ENCODE measurements around the gene OR8U1.
"Not testable (repeated sequence)": the region's sequence is repeated elsewhere in the genome, so short reads cannot be mapped to it uniquely, and the experiment has no call there.

OR8U1 gene

DNA sequence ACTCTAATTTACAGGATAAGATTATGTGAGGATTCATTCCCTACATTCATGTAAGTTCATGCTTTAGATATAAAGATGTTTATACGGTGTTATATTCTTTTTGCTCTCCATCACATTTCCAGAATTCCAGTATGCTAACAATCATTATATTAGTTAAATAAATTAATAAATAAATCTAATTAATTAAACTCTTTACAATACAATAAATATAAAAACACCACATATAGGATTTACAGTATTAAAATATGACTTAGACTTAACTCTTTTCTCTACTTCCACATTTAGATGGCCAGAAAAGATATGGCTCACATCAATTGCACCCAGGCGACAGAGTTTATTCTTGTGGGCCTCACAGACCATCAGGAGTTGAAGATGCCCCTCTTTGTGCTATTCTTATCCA lies at the start of gene OR8U1:
TSS of gene OR8U1 (plus strand) at position 301 of the 400 bp plus-strand sequence. CDS start at position 301, 0 bp downstream.
- no peak for DNase-seq (ENCODE audit: low read depth)

DNA sequence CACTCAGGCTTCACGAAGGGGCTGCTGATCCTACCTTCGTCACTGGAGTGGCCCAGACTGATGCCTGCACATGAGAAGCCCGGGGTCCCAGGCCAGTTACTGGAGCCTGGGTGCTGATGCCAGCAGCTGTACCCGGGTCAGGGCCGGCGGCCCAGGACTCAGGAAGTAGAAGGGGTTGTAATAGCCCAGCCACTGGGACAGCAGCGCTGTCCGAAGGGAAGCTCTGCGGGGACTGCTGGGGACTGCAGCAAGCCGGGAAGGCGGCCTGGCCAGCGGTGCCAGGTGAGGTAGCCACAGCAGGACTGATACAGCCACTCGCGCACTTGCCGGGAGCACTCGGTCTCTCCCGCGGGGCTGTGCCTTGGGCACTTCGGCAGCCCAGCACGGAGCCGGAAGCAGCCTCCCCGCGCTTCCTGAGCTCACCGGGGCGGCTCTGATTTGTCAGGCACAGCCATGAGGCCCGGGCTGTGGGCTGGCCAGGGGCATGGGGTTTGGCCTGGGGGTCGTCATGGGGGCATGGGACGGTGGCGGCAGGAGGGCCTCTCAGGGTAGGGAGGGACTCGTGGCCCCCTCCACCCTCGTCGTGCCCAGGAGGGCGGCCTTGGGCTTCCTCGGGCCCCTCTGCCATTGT lies 43.4 kb upstream of the OR8U1 start:
- no peak for DNase-seq (ENCODE audit: low read depth)

DNA sequence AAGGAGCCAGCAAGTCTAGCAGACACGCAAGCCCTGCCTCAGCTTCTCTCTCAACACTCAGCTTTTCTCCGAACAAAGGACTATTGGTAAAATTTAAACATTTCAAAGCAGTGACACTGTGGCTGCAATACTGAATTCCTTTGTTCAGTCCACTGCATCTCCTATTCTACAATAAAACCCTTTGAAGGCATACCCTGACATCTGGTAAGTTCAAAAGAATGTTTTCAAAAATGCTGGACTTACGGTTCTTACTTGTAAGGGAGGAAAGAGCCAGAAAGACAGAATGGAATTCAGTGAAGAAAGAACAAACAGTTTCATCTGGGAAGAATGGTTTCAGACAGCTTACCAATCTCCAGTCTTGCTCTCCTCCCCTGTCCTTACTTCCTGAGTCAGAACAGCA lies 42.3 kb upstream of the OR8U1 start:
- DNase-seq (ENCODE audit: low read depth), result no peak

DNA sequence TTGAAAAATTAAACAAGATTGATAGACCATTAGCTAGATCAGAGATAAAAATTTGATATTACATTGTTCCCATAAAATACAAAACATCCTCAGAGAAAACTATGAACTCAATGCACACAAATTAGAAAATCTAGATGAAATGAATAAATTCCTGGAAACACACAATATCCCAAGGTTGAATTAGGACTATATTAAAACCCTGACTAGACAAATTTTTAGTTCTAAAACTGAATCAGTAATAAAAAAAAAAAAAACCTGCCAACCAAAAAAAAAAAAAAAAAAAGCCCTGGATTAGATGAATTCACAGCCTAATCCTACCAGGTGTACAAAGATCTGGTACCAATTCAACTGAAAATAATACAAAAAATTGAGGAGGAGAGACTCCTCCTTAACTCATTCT lies 35.1 kb upstream of the OR8U1 start:
- DNase-seq (ENCODE audit: low read depth), result no peak

DNA sequence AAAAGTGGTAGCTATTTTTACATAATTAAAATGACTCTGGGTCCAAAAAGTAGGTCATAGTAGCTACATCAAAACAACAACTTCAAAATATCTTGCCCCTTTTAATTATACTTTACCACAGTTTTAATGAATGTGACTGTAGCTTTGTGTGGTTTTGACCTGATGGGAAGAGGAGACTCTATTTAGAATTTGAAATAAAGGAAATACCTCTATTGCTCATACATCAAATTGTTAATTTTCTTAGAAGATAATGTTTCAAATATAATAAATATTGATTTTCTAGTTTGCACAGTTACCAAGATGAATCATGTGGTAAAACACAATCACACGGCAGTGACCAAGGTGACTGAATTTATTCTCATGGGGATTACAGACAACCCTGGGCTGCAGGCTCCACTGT lies 29.7 kb upstream of the OR8U1 start, which contains the start of gene OR8K1:
TSS of gene OR8K1 (plus strand) at position 301 of the 400 bp plus-strand sequence. CDS start at position 301, 0 bp downstream.
- no peak for DNase-seq (ENCODE audit: low read depth)

DNA sequence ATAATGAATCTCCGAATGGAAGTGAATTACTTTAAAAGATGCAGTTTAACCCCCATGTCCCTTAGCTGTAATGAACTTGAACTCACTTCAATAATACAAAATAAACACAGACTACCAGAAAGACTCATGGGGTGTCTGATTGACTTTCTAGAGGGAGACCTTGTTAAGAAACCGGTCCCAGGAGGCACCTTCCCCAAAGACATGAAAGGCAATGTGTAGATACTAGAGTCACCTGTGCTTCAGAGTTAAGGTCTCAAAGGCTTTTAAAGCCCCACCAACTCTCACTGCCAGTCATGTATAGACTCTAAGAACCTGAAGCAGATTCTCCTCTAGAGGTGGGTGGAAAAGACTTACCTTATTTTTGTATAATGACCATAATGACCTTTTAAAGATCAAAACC lies 21.4 kb upstream of the OR8U1 start, which contains the start of gene OR8J1:
TSS of gene OR8J1 (plus strand) at position 301 of the 400 bp plus-strand sequence. CDS start 5,956 bp downstream, outside the sequence.
- DNase-seq (ENCODE audit: low read depth), result no peak

DNA sequence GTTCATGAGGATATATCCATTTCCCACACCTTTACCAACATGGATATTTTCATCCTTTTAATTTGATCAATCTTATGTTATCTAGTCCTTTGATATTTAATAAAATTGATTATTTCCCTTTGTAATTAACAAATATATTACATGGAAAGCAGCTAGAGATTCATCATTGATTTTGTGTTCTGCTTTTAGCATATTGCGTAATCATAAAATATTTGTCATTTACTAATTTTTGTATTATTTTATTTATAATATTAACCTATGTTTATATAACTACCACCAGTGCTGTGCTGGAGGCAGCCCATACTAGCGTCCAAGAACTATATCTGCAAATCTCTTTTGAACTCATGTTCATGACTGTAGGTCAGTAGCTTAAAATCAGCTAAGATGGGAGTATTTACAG lies 4.7 kb downstream of the OR8U1 start:
- no peak for DNase-seq (ENCODE audit: low read depth)

DNA sequence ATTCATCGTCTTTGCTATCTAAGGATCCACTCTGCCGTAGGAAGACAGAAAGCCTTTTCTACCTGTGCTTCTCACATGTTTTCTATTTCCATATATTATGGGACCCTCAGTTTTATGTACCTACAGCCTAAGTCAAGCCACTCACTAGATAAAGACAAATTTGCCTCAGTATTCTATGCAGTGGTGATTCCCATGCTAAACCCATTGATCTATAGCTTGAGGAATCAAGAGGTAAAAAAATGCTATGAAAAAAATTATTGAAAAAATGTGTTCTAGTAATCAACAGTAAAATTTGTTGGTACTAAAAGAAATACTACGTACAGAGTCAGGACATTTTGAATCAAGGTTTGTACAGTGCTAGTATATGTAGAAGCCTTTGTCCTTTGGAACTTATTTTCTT lies 19.0 kb downstream of the OR8U1 start:
- no peak for DNase-seq (ENCODE audit: low read depth)

DNA sequence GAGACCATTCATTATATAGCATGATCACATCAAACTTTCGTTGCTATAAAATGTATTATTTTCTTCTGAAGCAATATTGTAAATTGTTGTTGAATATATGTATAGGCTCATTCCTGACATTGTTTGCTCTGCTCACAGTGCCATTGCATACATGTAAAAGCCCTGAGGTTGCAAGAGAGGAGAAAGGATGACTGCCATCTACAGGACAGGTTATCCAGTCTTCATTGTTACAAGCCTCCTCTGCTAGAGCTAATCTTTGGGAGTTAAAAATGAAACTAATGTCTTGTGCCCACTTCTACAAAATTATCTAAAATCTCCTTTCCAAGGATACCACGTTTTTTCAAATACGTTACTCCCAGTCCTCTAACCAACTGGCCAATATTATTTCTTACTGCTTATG lies 20.6 kb downstream of the OR8U1 start:
- no peak for DNase-seq (ENCODE audit: low read depth)

DNA sequence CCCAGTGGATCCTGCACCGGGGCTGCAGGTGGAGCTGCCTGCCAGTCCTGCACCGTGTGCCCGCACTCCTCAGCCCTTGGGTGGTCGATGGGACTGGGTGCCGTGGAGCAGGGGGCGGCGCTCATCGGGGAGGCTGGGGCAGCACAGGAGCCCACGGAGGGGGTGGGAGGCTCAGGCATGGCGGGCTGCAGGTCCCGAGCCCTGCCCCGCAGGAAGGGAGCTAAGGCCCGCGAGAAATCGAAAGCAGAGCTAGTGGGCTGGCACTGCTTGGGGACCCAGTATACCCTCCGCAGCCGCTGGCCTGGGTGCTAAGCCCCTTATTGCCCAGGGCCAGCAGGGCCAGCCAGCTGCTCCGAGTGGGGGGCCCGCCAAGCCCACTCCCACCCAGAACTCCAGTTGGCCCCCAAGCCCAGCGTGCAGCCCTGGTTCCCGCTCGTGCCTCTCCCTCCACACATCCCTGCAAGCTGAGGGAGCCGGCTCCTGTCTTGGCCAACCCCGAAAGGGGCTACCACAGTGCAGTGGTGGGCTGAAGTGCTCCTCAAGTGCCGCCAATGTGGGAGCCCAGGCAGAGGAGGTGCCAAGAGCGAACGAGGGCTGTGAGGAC lies 26.5 kb downstream of the OR8U1 start:
- not testable (repeated sequence) for DNase-seq (ENCODE audit: low read depth)

DNA sequence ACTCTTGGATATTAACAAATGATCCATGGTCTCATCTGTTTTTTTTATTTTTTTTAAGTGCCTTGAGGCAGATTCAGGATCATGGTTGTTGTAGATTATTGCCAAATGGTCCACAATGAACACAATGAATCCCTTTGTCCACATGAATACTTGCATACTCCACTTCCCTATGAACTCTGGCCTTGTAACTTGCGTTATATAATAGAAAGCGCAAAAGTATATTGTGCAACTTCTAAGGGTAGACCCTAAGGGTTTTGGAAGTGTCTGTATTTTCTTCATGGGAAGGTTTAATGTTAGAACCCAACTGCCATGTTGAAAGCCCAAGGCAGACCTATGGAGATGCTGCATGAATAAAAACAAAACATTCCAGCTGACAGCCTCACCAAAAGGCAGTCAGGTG lies 29.0 kb downstream of the OR8U1 start:
- no peak for DNase-seq (ENCODE audit: low read depth)

DNA sequence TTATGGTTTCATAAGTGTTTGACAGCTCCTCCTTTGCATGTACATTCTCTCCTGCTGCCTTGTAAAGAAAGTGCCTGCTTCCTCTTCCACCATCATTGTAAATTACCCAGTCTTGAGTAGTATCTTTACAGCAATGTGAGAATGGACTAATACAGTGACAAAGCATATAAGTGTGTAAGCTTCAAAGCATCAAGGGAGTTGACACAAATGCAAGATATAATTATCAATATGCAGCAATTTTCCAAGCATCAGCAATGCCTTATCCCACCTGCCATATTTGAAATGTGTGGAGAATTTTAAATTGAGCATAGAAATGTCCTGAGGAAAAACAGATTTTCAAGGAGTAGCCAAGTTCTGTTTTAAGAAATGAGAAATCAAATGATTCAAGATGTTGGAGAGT lies 35.4 kb downstream of the OR8U1 start:
- DNase-seq (ENCODE audit: low read depth), result no peak

DNA sequence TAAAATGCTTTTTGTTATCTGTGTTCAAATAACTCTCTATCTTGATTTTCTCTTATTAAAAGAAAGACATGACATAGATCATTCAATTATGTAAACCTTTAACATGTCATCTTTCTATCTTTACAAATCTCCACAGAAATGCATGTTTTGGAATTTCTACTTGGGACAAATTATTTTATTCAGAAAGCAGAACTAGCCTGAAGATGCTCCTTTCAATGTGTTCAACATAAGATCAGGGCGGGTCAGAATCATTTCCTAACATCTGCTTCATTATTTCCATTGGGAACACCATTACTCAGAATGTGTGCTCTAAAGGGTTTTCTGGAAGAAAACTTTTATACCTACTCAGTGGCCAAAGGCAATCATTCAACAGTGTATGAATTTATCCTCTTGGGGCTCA lies 37.0 kb downstream of the OR8U1 start, which contains the start of gene OR5AL1:
TSS of gene OR5AL1 (plus strand) at position 301 of the 400 bp plus-strand sequence.
- no peak for DNase-seq (ENCODE audit: low read depth)
